HepG2 (cell line): ENCODE measurements around the gene TRIM25. TPM values are rescaled to one million over a fixed set of nuclear protein-coding genes. Genes with fewer than 3 reads are reported as not detected.
A peak's percentile ranks its signal among the peaks of the same experiment; 100 is the strongest.

ENCODE experiments used
- CREM ChIP-seq, 2 experiments: sonication (generic) in 1 of 2; formaldehyde crosslinking in 1 of 2; IDR thresholded peaks; 2 replicates each; pipeline versions ENCODE4 v1.4.0 to v1.6.1; 2016 to 2020; ENCODE audit warnings: antibody characterized with exemption in 1 of 2, mild to moderate bottlenecking in 1 of 2, missing genetic modification reagents in 1 of 2
- ETV5 ChIP-seq: IDR thresholded peaks from 2 replicates; pipeline ENCODE4 v1.6.1; 2018; ENCODE audit warnings: missing biosample characterization, missing genetic modification reagents, inconsistent platforms, borderline replicate concordance
- HOXD1 ChIP-seq: sonication (generic); formaldehyde crosslinking; IDR thresholded peaks from 2 replicates; pipeline ENCODE4 v1.5.0; 2020; ENCODE audit warnings: missing genetic modification reagents
- MAZ ChIP-seq, 2 experiments: sonication (generic) in 1 of 2; formaldehyde crosslinking in 1 of 2; IDR thresholded peaks; 2 replicates each; pipeline versions ENCODE4 v1.5.0 to v1.6.1; 2012 to 2020; ENCODE audit warnings: low read depth in 2 of 2, mild to moderate bottlenecking in 2 of 2, borderline replicate concordance in 1 of 2, improper control_type of control experiment in 1 of 2, low read length in 1 of 2, missing genetic modification reagents in 1 of 2, moderate library complexity in 1 of 2
- MEF2D ChIP-seq: sonication (generic); formaldehyde crosslinking; IDR thresholded peaks from 2 replicates; pipeline ENCODE4 v1.5.1; 2020; ENCODE audit warnings: mild to moderate bottlenecking, missing genetic modification reagents
- MEIS2 ChIP-seq: sonication (generic); formaldehyde crosslinking; IDR thresholded peaks from 2 replicates; pipeline ENCODE4 v1.9.0; 2021; ENCODE audit warnings: mild to moderate bottlenecking, missing genetic modification reagents
- MIXL1 ChIP-seq: IDR thresholded peaks from 2 replicates; pipeline ENCODE4 v1.6.1; 2016
- NR2F2 ChIP-seq: IDR thresholded peaks from 2 replicates; pipeline ENCODE4 v1.6.1; 2012; ENCODE audit warnings: low read depth, inconsistent platforms, borderline replicate concordance
- PAF1 ChIP-seq: IDR thresholded peaks from 2 replicates; pipeline ENCODE4 v1.6.1; 2016; ENCODE audit warnings: missing genetic modification reagents, missing compliant biosample characterization
- PAWR ChIP-seq: sonication (generic); formaldehyde crosslinking; IDR thresholded peaks from 2 replicates; pipeline ENCODE4 v1.4.0; 2020; ENCODE audit warnings: missing genetic modification reagents, mild to moderate bottlenecking, borderline replicate concordance
- RAD21 ChIP-seq: fragments of 450-650 bp; formaldehyde crosslinking; IDR thresholded peaks from 2 replicates; pipeline ENCODE4 v1.5.0; 2020; ENCODE audit warnings: mild to moderate bottlenecking
- SMC3 ChIP-seq: IDR thresholded peaks from 2 replicates; pipeline ENCODE4 v1.6.1; 2011; ENCODE audit warnings: low read length, improper control_type of control experiment
- SNRNP70 ChIP-seq: fragments of 200-400 bp; formaldehyde crosslinking; IDR thresholded peaks from 2 replicates; pipeline ENCODE4 v1.6.1; 2017; ENCODE audit warnings: mild to moderate bottlenecking, low read depth, low read length, moderate library complexity
- ZFAT ChIP-seq: sonication (generic); formaldehyde crosslinking; conservative IDR thresholded peaks from 2 replicates; pipeline ENCODE4 v1.8.1; 2023; ENCODE audit warnings: missing genetic modification reagents, inconsistent platforms
- ZNF441 ChIP-seq: sonication (generic); formaldehyde crosslinking; IDR thresholded peaks from 2 replicates; pipeline ENCODE4 v1.7.0; 2021; ENCODE audit warnings: missing genetic modification reagents, borderline replicate concordance
- ZNF543 ChIP-seq: sonication (generic); formaldehyde crosslinking; IDR thresholded peaks from 2 replicates; pipeline ENCODE4 v1.4.0; 2020; ENCODE audit warnings: mild to moderate bottlenecking, missing genetic modification reagents
- ZNF570 ChIP-seq: sonication (generic); formaldehyde crosslinking; IDR thresholded peaks from 2 replicates; pipeline ENCODE4 v1.4.0; 2020; ENCODE audit warnings: mild to moderate bottlenecking, missing genetic modification reagents, borderline replicate concordance
- ZNF614 ChIP-seq: IDR thresholded peaks from 2 replicates; pipeline ENCODE4 v1.6.1; 2018; ENCODE audit warnings: missing biosample characterization, missing genetic modification reagents, inconsistent platforms, borderline replicate concordance
- ZNF75D ChIP-seq: sonication (generic); formaldehyde crosslinking; IDR thresholded peaks from 2 replicates; pipeline ENCODE4 v1.8.1; 2023; ENCODE audit warnings: missing genetic modification reagents, mild to moderate bottlenecking, borderline replicate concordance
- ZSCAN9 ChIP-seq: IDR thresholded peaks from 2 replicates; pipeline ENCODE4 v1.6.1; 2016; ENCODE audit warnings: borderline replicate concordance
- polyA plus RNA-seq, 8 experiments: library from polyadenylated mRNA; depleted of rRNA in 3 of 8; stranded (reverse) in 7 of 8; unstranded in 1 of 8; fragments of >200 nt; fragmentation: Illumina TruSeq in 4 of 8; extraction: Trizol in 4 of 8; gene quantifications; 2 replicates each; pipeline versions ENCODE4 v1.2.1 to v1.2.3, GENCODE V29; 2011 to 2016; ENCODE audit warnings: low read depth in 4 of 8, missing spikeins in 1 of 8, mixed read lengths in 1 of 8; ENCODE audit not compliant: insufficient read depth in 1 of 8
- total RNA-seq, 5 experiments: library from RNA; depleted of rRNA; stranded (reverse); fragments of >200 nt; fragmentation: Illumina TruSeq; extraction: Trizol; gene quantifications; 2 replicates each; pipeline ENCODE4 v1.2.3, GENCODE V29; 2016; ENCODE audit warnings: low read depth in 1 of 5
- TF ChIP-seq, protein P1 (sequence below): IDR thresholded peaks from 2 replicates; pipeline ENCODE4 v1.6.1; 2016; ENCODE audit warnings: mild to moderate bottlenecking
- TF ChIP-seq, protein P2 (sequence below): sonication (generic); formaldehyde crosslinking; IDR thresholded peaks from 2 replicates; pipeline ENCODE4 v1.4.0; 2020; ENCODE audit warnings: missing genetic modification reagents
- TF ChIP-seq, protein P3 (sequence below): sonication (generic); formaldehyde crosslinking; IDR thresholded peaks from 2 replicates; pipeline ENCODE4 v1.5.0; 2020; ENCODE audit warnings: mild to moderate bottlenecking, missing genetic modification reagents, moderate library complexity
- TF ChIP-seq, protein P4 (sequence below): sonication (generic); formaldehyde crosslinking; IDR thresholded peaks from 2 replicates; pipeline ENCODE4 v1.5.1; 2020; ENCODE audit warnings: mild to moderate bottlenecking, missing genetic modification reagents, moderate library complexity

Gene TRIM25
- total and polyA plus RNA-seq, 2 of the 13 experiments (the other 11 are each of a cell fraction or from before 2014, with no cell fraction given) = 30.8 to 42.2 TPM

DNA sequence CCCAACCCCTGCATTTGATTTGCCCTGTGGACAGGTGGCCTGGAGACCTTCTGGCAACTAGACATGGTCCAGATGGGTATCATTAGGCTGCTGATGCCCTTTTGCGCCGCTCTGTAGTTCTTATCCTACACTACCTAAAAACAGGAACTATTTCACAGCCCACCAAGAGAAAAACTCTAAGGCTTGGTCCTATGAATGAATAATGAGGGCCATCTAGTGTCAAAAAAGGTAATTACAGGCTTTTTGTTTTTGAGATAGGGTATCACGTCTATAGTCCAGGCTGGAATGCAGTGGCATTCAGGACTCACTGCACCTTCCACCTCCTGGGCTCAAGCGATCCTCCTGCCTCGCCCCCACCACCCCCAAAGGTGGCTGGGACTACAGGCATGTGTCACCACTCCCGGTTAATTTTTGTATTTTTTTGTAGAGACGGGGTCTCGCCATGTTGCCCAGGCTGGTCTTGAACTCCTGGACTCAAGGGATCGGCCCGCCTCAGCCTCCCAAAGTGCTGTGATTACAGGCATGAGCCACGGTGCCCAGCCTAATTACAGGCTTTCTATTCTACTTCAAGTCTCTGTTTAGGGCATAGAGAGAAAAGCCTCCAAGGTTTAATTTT lies 26.1 kb upstream of the TRIM25 start (continued):
- TF ChIP-seq ZNF441 (CRISPR knock-in tag) (0 out of 2 replicates have a peak, but pooled peaks have one; percentile 49), ZNF570 (CRISPR knock-in tag) (no peak), SNRNP70 (no peak), ETV5 (no peak), MAZ (IDR thresholded peaks at IDR 0.05; ENCODE audit: borderline replicate concordance, low read depth, low read length) (no peak), MAZ (CRISPR knock-in tag; IDR thresholded peaks at IDR 0.05; ENCODE audit: low read depth) (no peak), ZNF75D (no peak), ZNF614 (CRISPR knock-in tag) (no peak), MEF2D (CRISPR knock-in tag) (no peak), PAF1 (CRISPR knock-in tag) (no peak), RAD21 (CRISPR knock-in tag) (peak; percentile 80), ZSCAN9 (CRISPR knock-in tag) (no peak), SMC3 (peak; percentile 88), MEIS2 (CRISPR knock-in tag) (no peak), MIXL1 (CRISPR knock-in tag) (peak; percentile 89), ZFAT (CRISPR knock-in tag) (no peak), NR2F2 (no peak), CREM (IDR thresholded peaks at IDR 0.05) (no peak), CREM (CRISPR knock-in tag; IDR thresholded peaks at IDR 0.05) (no peak), ZNF543 (CRISPR knock-in tag) (no peak), PAWR (CRISPR knock-in tag) (no peak), HOXD1 (CRISPR knock-in tag) (no peak)
- TF ChIP-seq, protein P1, sequence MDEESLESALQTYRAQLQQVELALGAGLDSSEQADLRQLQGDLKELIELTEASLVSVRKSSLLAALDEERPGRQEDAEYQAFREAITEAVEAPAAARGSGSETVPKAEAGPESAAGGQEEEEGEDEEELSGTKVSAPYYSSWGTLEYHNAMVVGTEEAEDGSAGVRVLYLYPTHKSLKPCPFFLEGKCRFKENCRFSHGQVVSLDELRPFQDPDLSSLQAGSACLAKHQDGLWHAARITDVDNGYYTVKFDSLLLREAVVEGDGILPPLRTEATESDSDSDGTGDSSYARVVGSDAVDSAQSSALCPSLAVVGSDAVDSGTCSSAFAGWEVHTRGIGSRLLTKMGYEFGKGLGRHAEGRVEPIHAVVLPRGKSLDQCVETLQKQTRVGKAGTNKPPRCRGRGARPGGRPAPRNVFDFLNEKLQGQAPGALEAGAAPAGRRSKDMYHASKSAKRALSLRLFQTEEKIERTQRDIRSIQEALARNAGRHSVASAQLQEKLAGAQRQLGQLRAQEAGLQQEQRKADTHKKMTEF (CRISPR knock-in tag) = peak; percentile 40; the same call in 1 of the 2 replicates
- TF ChIP-seq, protein P2, sequence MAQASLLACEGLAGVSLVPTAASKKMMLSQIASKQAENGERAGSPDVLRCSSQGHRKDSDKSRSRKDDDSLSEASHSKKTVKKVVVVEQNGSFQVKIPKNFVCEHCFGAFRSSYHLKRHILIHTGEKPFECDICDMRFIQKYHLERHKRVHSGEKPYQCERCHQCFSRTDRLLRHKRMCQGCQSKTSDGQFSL (CRISPR knock-in tag) = no peak
- TF ChIP-seq, protein P3, sequence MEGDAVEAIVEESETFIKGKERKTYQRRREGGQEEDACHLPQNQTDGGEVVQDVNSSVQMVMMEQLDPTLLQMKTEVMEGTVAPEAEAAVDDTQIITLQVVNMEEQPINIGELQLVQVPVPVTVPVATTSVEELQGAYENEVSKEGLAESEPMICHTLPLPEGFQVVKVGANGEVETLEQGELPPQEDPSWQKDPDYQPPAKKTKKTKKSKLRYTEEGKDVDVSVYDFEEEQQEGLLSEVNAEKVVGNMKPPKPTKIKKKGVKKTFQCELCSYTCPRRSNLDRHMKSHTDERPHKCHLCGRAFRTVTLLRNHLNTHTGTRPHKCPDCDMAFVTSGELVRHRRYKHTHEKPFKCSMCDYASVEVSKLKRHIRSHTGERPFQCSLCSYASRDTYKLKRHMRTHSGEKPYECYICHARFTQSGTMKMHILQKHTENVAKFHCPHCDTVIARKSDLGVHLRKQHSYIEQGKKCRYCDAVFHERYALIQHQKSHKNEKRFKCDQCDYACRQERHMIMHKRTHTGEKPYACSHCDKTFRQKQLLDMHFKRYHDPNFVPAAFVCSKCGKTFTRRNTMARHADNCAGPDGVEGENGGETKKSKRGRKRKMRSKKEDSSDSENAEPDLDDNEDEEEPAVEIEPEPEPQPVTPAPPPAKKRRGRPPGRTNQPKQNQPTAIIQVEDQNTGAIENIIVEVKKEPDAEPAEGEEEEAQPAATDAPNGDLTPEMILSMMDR = peak; percentile 89
- TF ChIP-seq, protein P4, sequence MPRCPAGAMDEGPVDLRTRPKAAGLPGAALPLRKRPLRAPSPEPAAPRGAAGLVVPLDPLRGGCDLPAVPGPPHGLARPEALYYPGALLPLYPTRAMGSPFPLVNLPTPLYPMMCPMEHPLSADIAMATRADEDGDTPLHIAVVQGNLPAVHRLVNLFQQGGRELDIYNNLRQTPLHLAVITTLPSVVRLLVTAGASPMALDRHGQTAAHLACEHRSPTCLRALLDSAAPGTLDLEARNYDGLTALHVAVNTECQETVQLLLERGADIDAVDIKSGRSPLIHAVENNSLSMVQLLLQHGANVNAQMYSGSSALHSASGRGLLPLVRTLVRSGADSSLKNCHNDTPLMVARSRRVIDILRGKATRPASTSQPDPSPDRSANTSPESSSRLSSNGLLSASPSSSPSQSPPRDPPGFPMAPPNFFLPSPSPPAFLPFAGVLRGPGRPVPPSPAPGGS = no peak
